ENCODE data around the gene LRCH4. TPM values are rescaled to one million over a fixed set of nuclear protein-coding genes. Genes with fewer than 3 reads are reported as not detected.

The LRCH4 gene
- total and polyA plus RNA-seq, 2 donors (not counting 3 experiments of a cell fraction or from before 2014, with no cell fraction given) = 32.1 to 56.1 TPM

- Histone ChIP-seq H3K4me2 (ENCODE audit: insufficient read depth, low read length) (no peak overlapping the region), H3K27ac (ENCODE audit: insufficient read depth, low read depth, low read length) (no peak overlapping the region), H3K36me3 (ENCODE audit: control insufficient read depth in 2 of 2, extremely low read depth in 1 of 2, insufficient read depth in 2 of 2, low read length in 2 of 2) (peaks cover 0 to 13% of the 10 kb centered on the region in 2 experiments), H2AFZ (ENCODE audit: low read depth, low read length) (no peak overlapping the region), H3K4me1 (ENCODE audit: control insufficient read depth, extremely low read depth, insufficient read depth, low read length) (peaks cover 11% of the 10 kb centered on the region), H3K9me1 (replicated peaks; ENCODE audit: control insufficient read depth, extremely low read depth, insufficient read depth, low read length) (no peaks in the 10 kb centered on the region), H3K4me3 (replicated peaks in 1 of 3; ENCODE audit: insufficient read depth in 1 of 3, low read depth in 1 of 3, low read length in 3 of 3) (no peak overlapping the region), H3K9ac (replicated peaks; ENCODE audit: extremely low read depth, insufficient read depth, low read length) (no peak overlapping the region), H3K79me2 (ENCODE audit: control insufficient read depth, insufficient read depth, low read length) (no peaks in the 10 kb centered on the region), H4K20me1 (replicated peaks; ENCODE audit: control insufficient read depth, extremely low read depth, insufficient read depth, low read length) (no peaks in the 10 kb centered on the region), H3K27me3 (ENCODE audit: control insufficient read depth in 2 of 2, insufficient read depth in 2 of 2, low read length in 2 of 2) (no peaks in the 10 kb centered on the region), H3K9me3 (replicated peaks; ENCODE audit: control insufficient read depth, insufficient read depth, low read length) (no peaks in the 10 kb centered on the region)
- DNase-seq (ENCODE audit: low read depth, low spot score) = no peak
- no TSS peak for BruUV-seq (replicated peaks)
- ChIA-PET CTCF (interaction anchor here (0.7 to 1.9 kb wide), 4 partner anchors 8 to 18 kb away, joined by 3 to 10 read pairs (median 6); no protein-coding TSS in a partner anchor), POLR2A (interaction anchor here (0.6 to 1.8 kb wide), 3 partner anchors 13 to 83 kb away, joined by 4 to 13 read pairs (median 5); partner anchors contain the start of genes FBXO24 and LRCH4)
- peak; percentile 65 for FAIRE-seq
- intact Hi-C loops (cut with micrococcal nuclease) = no loop called here
- no peak for TF ChIP-seq EZH2 (IDR thresholded peaks at IDR 0.05; ENCODE audit: borderline replicate concordance, low read depth, low read length, severe bottlenecking)
- TF ChIP-seq FOS (IDR thresholded peaks at IDR 0.05; ENCODE audit: borderline replicate concordance, insufficient read depth, low read length) = no peak
- dilution Hi-C loops (cut with MboI; ENCODE audit: extremely low pct_ligation_motif_present, low sequenced_read_pairs) = no loop called here
These were observed 14.7 kb downstream of the LRCH4 start for GRCh38 chr7:100570954-100571828.

GRCh38 chr7:100568896-100569844, 16.8 kb downstream of the LRCH4 start:
- ChIA-PET CTCF (interaction anchor here (0.5 to 2.3 kb wide), 7 partner anchors 10 to 121 kb away, joined by 3 to 13 read pairs (median 4); partner anchors contain the start of genes FBXO24 and LRCH4), POLR2A (no interaction called here)
- peak; percentile 37 for FAIRE-seq

More at GRCh38 chr7:100568896-100569844, 16.8 kb downstream of the LRCH4 start:
- H3K27me3 ChIP-seq (ENCODE audit: control insufficient read depth in 2 of 2, insufficient read depth in 2 of 2, low read length in 2 of 2) = no peaks in the 10 kb centered on the region
- no peaks in the 10 kb centered on the region for H3K9me1 ChIP-seq (replicated peaks; ENCODE audit: control insufficient read depth, extremely low read depth, insufficient read depth, low read length)
- peaks cover 0 to 3% of the 10 kb centered on the region in 2 experiments for H3K36me3 ChIP-seq (ENCODE audit: control insufficient read depth in 2 of 2, extremely low read depth in 1 of 2, insufficient read depth in 2 of 2, low read length in 2 of 2)
- H3K79me2 ChIP-seq (ENCODE audit: control insufficient read depth, insufficient read depth, low read length) = no peaks in the 10 kb centered on the region
- peak overlapping the region; percentile 8 for H2AFZ ChIP-seq (ENCODE audit: low read depth, low read length)
- no peaks in the 10 kb centered on the region for H4K20me1 ChIP-seq (replicated peaks; ENCODE audit: control insufficient read depth, extremely low read depth, insufficient read depth, low read length)
- peaks cover 11% of the 10 kb centered on the region for H3K4me1 ChIP-seq (ENCODE audit: control insufficient read depth, extremely low read depth, insufficient read depth, low read length)
- dilution Hi-C loops (cut with MboI; ENCODE audit: extremely low pct_ligation_motif_present, low sequenced_read_pairs) (no loop called here), intact Hi-C loops (cut with micrococcal nuclease) (no loop called here)
- H3K27ac ChIP-seq (ENCODE audit: insufficient read depth, low read depth, low read length) = no peak overlapping the region
- peak overlapping the region in 2 of 3 experiments; percentile 6 to 24 for H3K4me3 ChIP-seq (replicated peaks in 1 of 3; ENCODE audit: insufficient read depth in 1 of 3, low read depth in 1 of 3, low read length in 3 of 3)
- BruUV-seq (replicated peaks) = no TSS peak
- no peaks in the 10 kb centered on the region for H3K9me3 ChIP-seq (replicated peaks; ENCODE audit: control insufficient read depth, insufficient read depth, low read length)
- peak; percentile 50 for DNase-seq (ENCODE audit: low read depth, low spot score)
- H3K4me2 ChIP-seq (ENCODE audit: insufficient read depth, low read length) = peak overlapping the region; percentile 24
- no peak overlapping the region for H3K9ac ChIP-seq (replicated peaks; ENCODE audit: extremely low read depth, insufficient read depth, low read length)
- TF ChIP-seq CTCF (IDR thresholded peaks at IDR 0.05; ENCODE audit: extremely low read depth in 1 of 2, insufficient read depth in 1 of 2, low read depth in 1 of 2, low read length in 2 of 2) (peak; percentile 5 to 44), GATA2 (IDR thresholded peaks at IDR 0.05; ENCODE audit: insufficient read depth, insufficient read length, low read depth, low read length) (no peak)
